Brain microvascular endothelial cell (primary cell): ENCODE data around the gene ADARB2.

Experiments used
- DNase-seq: peaks from one replicate; pipeline ENCODE4 v3.0.0-alpha.2; 2020
- H3K27ac ChIP-seq: fragments of 250-450 bp; sonication (Bioruptor Pico); 2 replicates; pipeline ENCODE4 v1.5.1; 2020; ENCODE audit warnings: mild to moderate bottlenecking, moderate library complexity
- H3K27me3 ChIP-seq: fragments of 250-450 bp; sonication (Bioruptor Pico); replicated peaks from 2 replicates; pipeline ENCODE4 v1.5.1; 2020; ENCODE audit warnings: mild to moderate bottlenecking
- H3K36me3 ChIP-seq: fragments of 250-450 bp; sonication (Bioruptor Pico); replicated peaks from 2 replicates; pipeline ENCODE4 v1.5.1; 2020; ENCODE audit warnings: mild to moderate bottlenecking
- H3K4me3 ChIP-seq: 2 replicates; pipeline ENCODE4 v1.5.1; 2011; ENCODE audit warnings: low read depth, mild to moderate bottlenecking, control low read depth, low read length, moderate library complexity
- CTCF ChIP-seq: IDR thresholded peaks from 2 replicates; pipeline ENCODE4 v1.5.1; 2011; ENCODE audit warnings: low read depth, mild to moderate bottlenecking, moderate library complexity, low read length, control low read depth, inconsistent platforms; ENCODE audit errors: missing control alignments
- in situ Hi-C: cut with HindIII; loops from 2 replicates; pipeline ENCODE4 v1.10.0; 2017; ENCODE audit warnings: low sequenced_read_pairs, low pct_ligation_motif_present

ADARB2 gene

GRCh38 chr10:1552406-1552805 is 184.9 kb downstream of the ADARB2 start:
- H3K4me3 ChIP-seq, result no peak overlapping the region

GRCh38 chr10:1551636-1552338 is 185.5 kb downstream of the ADARB2 start:
- TF ChIP-seq CTCF, result no peak
- no peaks in the 10 kb centered on the region for H3K36me3 ChIP-seq
- in situ Hi-C loops, result no loop called here
- no peak overlapping the region for H3K27ac ChIP-seq
- H3K4me3 ChIP-seq, result no peak overlapping the region
- no peaks in the 10 kb centered on the region for H3K27me3 ChIP-seq
- no peak for DNase-seq

More at GRCh38 chr10:1552406-1552805, 184.9 kb downstream of the ADARB2 start:
- no peaks in the 10 kb centered on the region for H3K27me3 ChIP-seq
- in situ Hi-C loops, result no loop called here
- H3K27ac ChIP-seq, result no peak overlapping the region
- H3K36me3 ChIP-seq, result no peaks in the 10 kb centered on the region
- DNase-seq, result no peak
- no peak for TF ChIP-seq CTCF

GRCh38 chr10:1550616-1551015 is 186.7 kb downstream of the ADARB2 start:
- Histone ChIP-seq H3K27ac (no peak overlapping the region), H3K36me3 (no peaks in the 10 kb centered on the region), H3K4me3 (no peak overlapping the region), H3K27me3 (no peaks in the 10 kb centered on the region)
- TF ChIP-seq CTCF, result no peak
- in situ Hi-C loops, result no loop called here
- DNase-seq, result no peak

GRCh38 chr10:1550291-1550595 is 187.1 kb downstream of the ADARB2 start:
- in situ Hi-C loops, result no loop called here
- Histone ChIP-seq H3K27me3 (no peaks in the 10 kb centered on the region), H3K27ac (no peak overlapping the region), H3K4me3 (no peak overlapping the region), H3K36me3 (no peaks in the 10 kb centered on the region)
- no peak for TF ChIP-seq CTCF
- no peak for DNase-seq

- DNase-seq, result no peak
- no peak overlapping the region for H3K4me3 ChIP-seq
- H3K27me3 ChIP-seq, result no peaks in the 10 kb centered on the region
- no peak overlapping the region for H3K27ac ChIP-seq
- no peak for TF ChIP-seq CTCF
- no peaks in the 10 kb centered on the region for H3K36me3 ChIP-seq
- in situ Hi-C loops, result no loop called here
Observed at GRCh38 chr10:1549591-1550290, 187.6 kb downstream of the ADARB2 start.
